SU-DHL-6 (cell line): ENCODE data around the gene KCNIP4.

Experiments
- H2AFZ ChIP-seq: fragments of 200-600 bp; sonication (generic); 2 replicates; pipeline ENCODE4 v1.6.1; 2014; ENCODE audit warnings: low read depth, mild to moderate bottlenecking, moderate library complexity, mixed read lengths, antibody characterized with exemption, low read length; ENCODE audit not compliant: severe bottlenecking
- H3F3A ChIP-seq: fragments of 200-600 bp; shearing (Covaris generic); 2 replicates; pipeline ENCODE4 v1.6.0; 2016; ENCODE audit warnings: antibody characterized with exemption, mild to moderate bottlenecking; ENCODE audit not compliant: insufficient read depth
- H3K27ac ChIP-seq: fragments of 200-600 bp; sonication (generic); 2 replicates; pipeline ENCODE4 v1.5.1; 2016; ENCODE audit warnings: low read depth, mild to moderate bottlenecking, low read length, moderate library complexity, mixed read lengths
- H3K27me3 ChIP-seq: fragments of 200-600 bp; sonication (generic), shearing (Covaris generic); 2 replicates; pipeline ENCODE4 v1.6.0; 2014; ENCODE audit warnings: mild to moderate bottlenecking, low read length
- H3K36me3 ChIP-seq: fragments of 200-600 bp; sonication (generic); 2 replicates; pipeline ENCODE4 v1.6.1; 2014; ENCODE audit warnings: mild to moderate bottlenecking, low read length, mixed read lengths
- H3K4me2 ChIP-seq: fragments of 300-600, 200-600 bp; shearing (Covaris generic), sonication (generic); 2 replicates; pipeline ENCODE4 v1.6.0; 2014; ENCODE audit warnings: low read length, low read depth, mild to moderate bottlenecking; ENCODE audit not compliant: poor library complexity, severe bottlenecking
- H3K4me3 ChIP-seq: fragments of 200-600 bp; sonication (generic); 2 replicates; pipeline ENCODE4 v1.5.1; 2014; ENCODE audit warnings: antibody characterized with exemption, low read length, mild to moderate bottlenecking, mixed read lengths; ENCODE audit not compliant: insufficient read depth, poor library complexity, severe bottlenecking
- H3K79me2 ChIP-seq: fragments of 200-600 bp; sonication (generic); 2 replicates; pipeline ENCODE4 v1.6.1; 2014; ENCODE audit warnings: mild to moderate bottlenecking, low read length, moderate library complexity; ENCODE audit not compliant: insufficient read depth
- H3K9ac ChIP-seq: fragments of 200-600 bp; sonication (generic); 2 replicates; pipeline ENCODE4 v1.7.0; 2014; ENCODE audit warnings: mild to moderate bottlenecking, low read length
- H3K9me2 ChIP-seq: fragments of 200-600 bp; sonication (generic); replicated peaks from 2 replicates; pipeline ENCODE4 v1.6.1; 2014; ENCODE audit warnings: low read length; ENCODE audit not compliant: insufficient read depth
- H3K9me3 ChIP-seq: fragments of 200-600 bp; sonication (generic); 2 replicates; pipeline ENCODE4 v1.6.1; 2014; ENCODE audit warnings: low read length, mixed read lengths; ENCODE audit not compliant: insufficient read depth
- H4K20me1 ChIP-seq: fragments of 200-600 bp; sonication (generic); 2 replicates; pipeline ENCODE4 v1.6.1; 2014; ENCODE audit warnings: low read depth, mild to moderate bottlenecking, antibody characterized with exemption, low read length, moderate library complexity, mixed read lengths
- CTCF ChIP-seq: fragments of 200-600 bp; sonication (generic); IDR thresholded peaks from one replicate; pipeline ENCODE4 v1.5.1; 2017; ENCODE audit warnings: antibody characterized with exemption, mild to moderate bottlenecking, low read length, moderate library complexity; ENCODE audit not compliant: insufficient read depth, poor library complexity, severe bottlenecking
- EZH2phosphoT487 ChIP-seq: fragments of 200-600 bp; sonication (generic), shearing (Covaris generic); conservative IDR thresholded peaks from 2 replicates; pipeline ENCODE4 v1.6.1; 2018; ENCODE audit warnings: mild to moderate bottlenecking, antibody characterized with exemption, low read length, moderate library complexity, mixed read lengths

KCNIP4 gene

GRCh38 chr4:21083413-21083812 lies 865.2 kb downstream of the KCNIP4 start:
- no peaks in the 10 kb centered on the region for H3K79me2 ChIP-seq
- H3K9me2 ChIP-seq: no peaks in the 10 kb centered on the region
- H3K9me3 ChIP-seq: no peaks in the 10 kb centered on the region
- no peak overlapping the region for H3K4me3 ChIP-seq
- TF ChIP-seq EZH2phosphoT487: no peak
- TF ChIP-seq CTCF: no peak
- H3F3A ChIP-seq: no peaks in the 10 kb centered on the region
- H3K27ac ChIP-seq: no peak overlapping the region
- no peaks in the 10 kb centered on the region for H3K36me3 ChIP-seq
- no peak overlapping the region for H3K9ac ChIP-seq
- no peak overlapping the region for H2AFZ ChIP-seq
- no peak overlapping the region for H3K4me2 ChIP-seq
- no peaks in the 10 kb centered on the region for H3K27me3 ChIP-seq
- no peaks in the 10 kb centered on the region for H4K20me1 ChIP-seq

- Histone ChIP-seq H3K4me3 (no peak overlapping the region), H3K9me3 (no peaks in the 10 kb centered on the region), H4K20me1 (no peaks in the 10 kb centered on the region), H3F3A (no peaks in the 10 kb centered on the region), H3K4me2 (no peak overlapping the region), H3K27me3 (no peaks in the 10 kb centered on the region), H3K36me3 (no peaks in the 10 kb centered on the region), H3K9ac (no peak overlapping the region), H3K9me2 (no peaks in the 10 kb centered on the region), H3K27ac (no peak overlapping the region), H2AFZ (no peak overlapping the region), H3K79me2 (no peaks in the 10 kb centered on the region)
- TF ChIP-seq EZH2phosphoT487 (no peak), CTCF (no peak)
Observed at GRCh38 chr4:21077967-21078366, 870.6 kb downstream of the KCNIP4 start.

GRCh38 chr4:21067351-21067750 lies 881.2 kb downstream of the KCNIP4 start:
- Histone ChIP-seq H3K9me2 (no peaks in the 10 kb centered on the region), H3K79me2 (no peaks in the 10 kb centered on the region), H3K9me3 (no peaks in the 10 kb centered on the region), H3K4me2 (no peak overlapping the region), H2AFZ (no peak overlapping the region), H3K27ac (no peak overlapping the region), H3K9ac (no peak overlapping the region), H3K4me3 (no peak overlapping the region), H4K20me1 (no peaks in the 10 kb centered on the region), H3K36me3 (no peaks in the 10 kb centered on the region), H3F3A (no peaks in the 10 kb centered on the region), H3K27me3 (no peaks in the 10 kb centered on the region)
- no peak for TF ChIP-seq EZH2phosphoT487
- no peak for TF ChIP-seq CTCF
